Caco-2 (cell line): ENCODE data around the gene AP2S1. TPM values are rescaled to one million over a fixed set of nuclear protein-coding genes. Genes with fewer than 3 reads are reported as not detected.
"Not testable (repeated sequence)": the region's sequence is repeated elsewhere in the genome, so short reads cannot be mapped to it uniquely, and the experiment has no call there.

Experiments
- BruUV-seq: library from RNA; stranded (reverse); fragments of 400-500 nt; replicated peaks from 2 replicates; lab custom pipeline; 2021; lab: Mats Ljungman, UMichigan
- CTCF ChIA-PET: fragments of 300-600 bp; sonication (Branson Sonifier 250); formaldehyde crosslinking; loops from one replicate; lab custom pipeline; 2022; ENCODE audit warnings: antibody characterized with exemption; lab: Charles Lee
- POLR2A ChIA-PET: fragments of 300-600 bp; sonication (Branson Sonifier 250); formaldehyde crosslinking; loops from one replicate; lab custom pipeline; 2022; ENCODE audit warnings: antibody characterized with exemption; lab: Charles Lee
- DNase-seq, 2 experiments: peaks; one replicate each; pipeline versions ENCODE4 v3.0.0 to v3.0.0-alpha.2; 2020 to 2022
- H3K27me3 ChIP-seq: replicated peaks from 2 replicates; pipeline ENCODE4 v1.6.0; 2011; ENCODE audit warnings: low read length; ENCODE audit not compliant: control insufficient read depth, insufficient read depth
- H3K36me3 ChIP-seq: 2 replicates; pipeline ENCODE4 v1.5.1; 2011; ENCODE audit warnings: low read length; ENCODE audit not compliant: control insufficient read depth, insufficient read depth
- H3K4me1 ChIP-seq: fragments of 250-450 bp; sonication (Bioruptor Pico); 2 replicates; pipeline ENCODE4 v1.5.1; 2020; ENCODE audit warnings: mild to moderate bottlenecking
- H3K4me3 ChIP-seq: 2 replicates; pipeline ENCODE4 v1.5.1; 2011; ENCODE audit warnings: low read depth, mild to moderate bottlenecking, control low read depth, low read length
- H3K9me3 ChIP-seq: fragments of 250-450 bp; sonication (Bioruptor Pico); 2 replicates; pipeline ENCODE4 v1.5.1; 2020; ENCODE audit warnings: mild to moderate bottlenecking, moderate library complexity
- H3K27ac Mint-ChIP-seq: one replicate; pipeline ENCODE4 v1.8.0; 2022; ENCODE audit warnings: mixed read lengths; ENCODE audit not compliant: unreplicated experiment
- H3K27me3 Mint-ChIP-seq: one replicate; pipeline ENCODE4 v1.8.0; 2022; ENCODE audit warnings: mixed read lengths; ENCODE audit not compliant: insufficient read depth, unreplicated experiment
- H3K36me3 Mint-ChIP-seq: one replicate; pipeline ENCODE4 v1.8.0; 2022; ENCODE audit warnings: mild to moderate bottlenecking, mixed read lengths; ENCODE audit not compliant: insufficient read depth, unreplicated experiment
- H3K4me1 Mint-ChIP-seq: one replicate; pipeline ENCODE4 v1.8.0; 2022; ENCODE audit warnings: low read depth, mixed read lengths; ENCODE audit not compliant: unreplicated experiment
- H3K4me3 Mint-ChIP-seq: one replicate; pipeline ENCODE4 v1.8.0; 2022; ENCODE audit warnings: mild to moderate bottlenecking, moderate library complexity, mixed read lengths; ENCODE audit not compliant: unreplicated experiment
- H3K9me3 Mint-ChIP-seq: one replicate; pipeline ENCODE4 v1.8.0; 2022; ENCODE audit warnings: mixed read lengths; ENCODE audit not compliant: unreplicated experiment
- CTCF ChIP-seq, 2 experiments: fragments of 200-600 bp in 1 of 2; IDR thresholded peaks; 1 replicate in 1 of 2; 2 replicates in 1 of 2; pipeline versions ENCODE4 v1.5.1 to v1.8.0; 2011 to 2022; ENCODE audit warnings: antibody characterized with exemption in 1 of 2, control low read depth in 1 of 2, inconsistent platforms in 1 of 2, low read depth in 1 of 2, low read length in 1 of 2, mild to moderate bottlenecking in 1 of 2, moderate library complexity in 1 of 2; ENCODE audit not compliant: insufficient read depth in 1 of 2, severe bottlenecking in 1 of 2, unreplicated experiment in 1 of 2
- intact Hi-C: fragments of 100-400 bp; cut with micrococcal nuclease; formaldehyde crosslinking; loops from one replicate; pipeline ENCODE4 v1.10.0; 2022; ENCODE audit not compliant: unreplicated experiment
- total RNA-seq: library from RNA; stranded (reverse); gene quantifications from 2 replicates; pipeline ENCODE4 v1.2.3, GENCODE V29; 2022

The AP2S1 gene
- total RNA-seq, 1 experiment from 2014 or later = 211 TPM

DNA sequence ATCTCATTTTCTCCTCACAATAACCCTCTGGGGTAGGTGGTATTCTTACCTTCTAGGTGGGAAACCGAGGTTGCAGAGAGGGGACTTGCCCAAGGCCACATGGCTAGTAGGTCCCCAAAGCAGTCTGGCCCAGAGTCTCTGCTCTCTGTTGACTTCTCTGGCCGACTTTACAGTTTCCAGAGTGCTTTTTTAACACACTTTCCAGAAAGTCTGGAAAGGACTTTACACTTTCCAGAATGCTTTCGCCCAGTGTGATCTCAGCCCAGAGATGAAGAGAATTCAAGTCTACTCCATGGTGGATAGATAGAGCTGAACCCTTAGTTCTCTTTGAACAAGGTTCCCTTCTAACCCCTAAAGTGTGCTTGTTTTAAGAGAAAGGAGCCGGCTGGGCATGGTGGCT is 22.3 kb upstream of the AP2S1 start:
- DNase-seq = no peak
- H3K36me3 ChIP-seq = no peaks in the 10 kb centered on the region
- Mint-ChIP-seq H3K4me1 (peaks cover 20% of the 10 kb centered on the region), H3K36me3 (peaks cover 41% of the 10 kb centered on the region), H3K27ac (peak overlapping the region; percentile 23), H3K27me3 (no peaks in the 10 kb centered on the region), H3K9me3 (no peaks in the 10 kb centered on the region), H3K4me3 (no peak overlapping the region)
- TF ChIP-seq CTCF (IDR thresholded peaks at IDR 0.05; ENCODE audit: insufficient read depth in 1 of 2, low read depth in 1 of 2, low read length in 1 of 2, severe bottlenecking in 1 of 2, unreplicated experiment in 1 of 2) = no peak
- ChIA-PET POLR2A (no interaction called here), CTCF (no interaction called here)
- no TSS peak for BruUV-seq
- no peaks in the 10 kb centered on the region for H3K9me3 ChIP-seq
- H3K27me3 ChIP-seq = no peaks in the 10 kb centered on the region
- H3K4me1 ChIP-seq = peaks cover 32% of the 10 kb centered on the region
- no peak overlapping the region for H3K4me3 ChIP-seq
- intact Hi-C loops = no loop called here

DNA sequence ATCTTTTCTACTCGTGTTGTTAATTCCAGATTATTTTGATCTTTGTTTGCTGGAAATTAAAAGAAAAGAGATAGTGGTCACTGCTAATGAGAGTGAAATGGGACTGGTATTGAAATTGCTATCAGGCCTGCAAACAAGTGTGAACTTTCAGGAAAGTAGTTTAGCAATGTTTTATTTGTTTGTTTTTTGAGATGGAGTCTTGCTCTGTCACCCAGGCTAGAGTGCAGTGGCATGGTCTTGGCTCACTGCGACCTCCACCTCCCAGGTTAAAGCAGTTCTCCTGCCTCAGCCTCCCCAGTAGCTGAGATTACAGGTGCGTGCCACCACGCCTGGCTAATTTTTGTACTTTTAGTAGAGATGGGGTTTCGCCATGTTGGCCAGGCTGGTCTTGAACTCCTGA is 20.5 kb upstream of the AP2S1 start:
- POLR2A ChIA-PET, H3K27ac Mint-ChIP-seq: not testable (repeated sequence)
- H3K4me1 Mint-ChIP-seq = peaks cover 32% of the 10 kb centered on the region

GRCh38 chr19:46868025-46868802 is 17.6 kb upstream of the AP2S1 start:
- DNase-seq = no peak
- H3K36me3 Mint-ChIP-seq = peaks cover 34% of the 10 kb centered on the region
- BruUV-seq = no TSS peak
- intact Hi-C loops = loop anchor here (10.0 kb wide), 2 partner anchors 107 to 387 kb away; partner anchors contain the start of gene CCDC9
- ChIA-PET CTCF (interaction anchor here (1.4 kb wide), 1 partner anchor 57 kb away, joined by 7 read pairs; no protein-coding TSS in a partner anchor), POLR2A (interaction anchor here (0.6 kb wide), 2 partner anchors 18 to 376 kb away, joined by 4 to 8 read pairs; partner anchors contain the start of gene AP2S1)
- Histone ChIP-seq H3K4me3 (no peak overlapping the region), H3K36me3 (peaks cover 3% of the 10 kb centered on the region), H3K4me1 (peaks cover 54% of the 10 kb centered on the region), H3K27me3 (no peaks in the 10 kb centered on the region), H3K9me3 (no peaks in the 10 kb centered on the region)
- no peaks in the 10 kb centered on the region for H3K27me3 Mint-ChIP-seq
- peak overlapping the region; percentile 42 for H3K27ac Mint-ChIP-seq
- no peak for TF ChIP-seq CTCF (IDR thresholded peaks at IDR 0.05; ENCODE audit: insufficient read depth in 1 of 2, low read depth in 1 of 2, low read length in 1 of 2, severe bottlenecking in 1 of 2, unreplicated experiment in 1 of 2)
- peak overlapping the region; percentile 5 for H3K4me3 Mint-ChIP-seq
- H3K4me1 Mint-ChIP-seq = peaks cover 20% of the 10 kb centered on the region
- H3K9me3 Mint-ChIP-seq = no peaks in the 10 kb centered on the region

More for the DNA sequence above, 20.5 kb upstream of the AP2S1 start:
- BruUV-seq, H3K27me3 Mint-ChIP-seq, CTCF ChIA-PET, H3K4me3 Mint-ChIP-seq, intact Hi-C loops, H3K4me3 ChIP-seq, DNase-seq, H3K9me3 ChIP-seq, H3K36me3 ChIP-seq, H3K27me3 ChIP-seq, H3K9me3 Mint-ChIP-seq: not testable (repeated sequence)
- peaks cover 48% of the 10 kb centered on the region for H3K4me1 ChIP-seq
- H3K36me3 Mint-ChIP-seq = peaks cover 39% of the 10 kb centered on the region
